ENCODE measurements around the gene LDLRAD4. TPM values are rescaled to one million over a fixed set of nuclear protein-coding genes. Genes with fewer than 3 reads are reported as not detected.

LDLRAD4 gene
- total and polyA plus RNA-seq, 9 of the 15 experiments (the other 6 are each of a cell fraction or from before 2014, with no cell fraction given): 0.01 TPM; not detected in 8

DNA sequence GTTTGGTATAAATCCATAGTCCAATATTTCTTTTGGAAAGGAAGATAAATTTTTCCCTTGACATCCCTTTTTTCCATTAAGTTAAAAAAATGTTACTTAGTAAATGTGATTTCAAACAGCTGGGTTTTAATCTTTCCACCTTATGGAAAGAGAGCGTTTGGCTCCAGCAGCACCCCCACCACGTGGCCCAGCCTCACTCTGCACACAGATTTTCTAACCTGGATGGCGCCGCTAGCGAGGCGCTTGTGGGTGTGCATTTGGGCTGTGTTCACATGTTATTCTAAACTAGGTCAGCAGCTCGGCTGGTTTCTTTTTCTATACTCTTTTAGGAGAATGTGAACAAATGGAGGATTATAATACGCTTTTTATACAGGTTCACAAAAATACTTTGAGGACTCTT, 218.0 kb downstream of the LDLRAD4 start:
- Histone ChIP-seq H3K9me1 (ENCODE audit: control insufficient read depth, insufficient read depth, low read length) (no peaks in the 10 kb centered on the region), H3K9me3 (replicated peaks; ENCODE audit: control insufficient read depth, insufficient read depth, low read depth, low read length) (no peaks in the 10 kb centered on the region), H2AFZ (ENCODE audit: low read depth, low read length) (no peak overlapping the region), H3K4me3 (no peak overlapping the region), H3K27ac (ENCODE audit: extremely low read depth, low read depth, low read length) (no peak overlapping the region), H3K79me2 (ENCODE audit: control insufficient read depth, insufficient read depth, low read length) (no peaks in the 10 kb centered on the region), H3K4me2 (ENCODE audit: insufficient read depth, low read length) (no peak overlapping the region), H4K20me1 (replicated peaks; ENCODE audit: control insufficient read depth, insufficient read depth, low read length) (0 out of 2 replicates have a peak, but pooled peaks cover 2% of the 10 kb centered on the region), H3K36me3 (ENCODE audit: control insufficient read depth, insufficient read depth, low read length) (no peaks in the 10 kb centered on the region), H3K4me1 (replicated peaks in 1 of 2; ENCODE audit: control insufficient read depth in 2 of 2, insufficient read depth in 2 of 2, low read length in 2 of 2) (no peaks in the 10 kb centered on the region), H3K9ac (ENCODE audit: insufficient read depth in 1 of 2, low read depth in 2 of 2, low read length in 2 of 2) (no peak overlapping the region), H3K27me3 (ENCODE audit: control insufficient read depth in 2 of 2, insufficient read depth in 2 of 2, low read length in 2 of 2) (peaks cover 35 to 43% of the 10 kb centered on the region in 2 experiments; a peak in 4 of 5 replicates)
- ATAC-seq (no peak), FAIRE-seq (no peak), DNase-seq (ENCODE audit: extremely low read depth in 1 of 4, low spot score in 3 of 4) (no peak)
- ChIA-PET CTCF (ENCODE audit: low intra/inter-chr PET ratio) (no interaction called here), POLR2A (no interaction called here)
- BruUV-seq (replicated peaks): no TSS peak
- TF ChIP-seq, protein P1, sequence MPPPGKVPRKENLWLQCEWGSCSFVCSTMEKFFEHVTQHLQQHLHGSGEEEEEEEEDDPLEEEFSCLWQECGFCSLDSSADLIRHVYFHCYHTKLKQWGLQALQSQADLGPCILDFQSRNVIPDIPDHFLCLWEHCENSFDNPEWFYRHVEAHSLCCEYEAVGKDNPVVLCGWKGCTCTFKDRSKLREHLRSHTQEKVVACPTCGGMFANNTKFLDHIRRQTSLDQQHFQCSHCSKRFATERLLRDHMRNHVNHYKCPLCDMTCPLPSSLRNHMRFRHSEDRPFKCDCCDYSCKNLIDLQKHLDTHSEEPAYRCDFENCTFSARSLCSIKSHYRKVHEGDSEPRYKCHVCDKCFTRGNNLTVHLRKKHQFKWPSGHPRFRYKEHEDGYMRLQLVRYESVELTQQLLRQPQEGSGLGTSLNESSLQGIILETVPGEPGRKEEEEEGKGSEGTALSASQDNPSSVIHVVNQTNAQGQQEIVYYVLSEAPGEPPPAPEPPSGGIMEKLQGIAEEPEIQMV (tag; conservative IDR thresholded peaks at IDR 0.05; ENCODE audit: low read depth): no peak
- TF ChIP-seq TEAD1 (CRISPR knock-in tag; IDR thresholded peaks at IDR 0.05) (no peak), TGIF2 (CRISPR knock-in tag; IDR thresholded peaks at IDR 0.05) (no peak), ZNF76 (CRISPR knock-in tag; IDR thresholded peaks at IDR 0.05; ENCODE audit: borderline replicate concordance) (no peak)
- in situ Hi-C loops (cut with MboI) (no loop called here), intact Hi-C loops (cut with micrococcal nuclease) (no loop called here)
- 3% methylated on average over 8 of the region's 8 CpGs for WGBS (ENCODE audit: insufficient coverage, low coverage, missing lambda C conversion rate)

DNA sequence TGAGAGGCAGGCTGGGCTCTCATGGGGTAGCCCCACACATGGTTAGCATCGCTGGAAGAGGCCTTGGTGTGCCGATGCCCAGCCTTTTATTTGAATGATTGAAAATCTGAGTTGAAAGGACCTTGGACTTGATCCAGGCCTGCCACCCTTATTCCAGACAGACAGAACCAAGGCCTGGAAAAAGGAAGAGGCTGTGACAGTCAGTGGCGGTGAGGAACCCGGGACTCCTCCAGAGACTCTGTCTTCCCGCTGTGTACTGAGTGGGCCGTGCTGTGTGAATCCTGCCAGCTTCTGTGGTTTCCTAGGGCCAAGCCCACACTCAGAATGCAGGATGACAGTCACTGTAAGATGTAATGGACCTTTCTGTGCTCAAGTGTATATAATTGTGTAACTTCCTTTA, 218.5 kb downstream of the LDLRAD4 start:
- H3K27ac ChIP-seq (ENCODE audit: extremely low read depth, low read depth, low read length): no peak overlapping the region
- intact Hi-C loops (cut with micrococcal nuclease): no loop called here
- H3K9me3 ChIP-seq (replicated peaks; ENCODE audit: control insufficient read depth, insufficient read depth, low read depth, low read length): no peaks in the 10 kb centered on the region
- no peak for DNase-seq (ENCODE audit: extremely low read depth in 1 of 4, low spot score in 3 of 4)
- ChIA-PET POLR2A (no interaction called here), CTCF (ENCODE audit: low intra/inter-chr PET ratio) (no interaction called here)
- no peak for FAIRE-seq
- no peaks in the 10 kb centered on the region for H3K36me3 ChIP-seq (ENCODE audit: control insufficient read depth, insufficient read depth, low read length)
- H3K9ac ChIP-seq (ENCODE audit: insufficient read depth in 1 of 2, low read depth in 2 of 2, low read length in 2 of 2): no peak overlapping the region
- H3K4me3 ChIP-seq: no peak overlapping the region
- H3K4me2 ChIP-seq (ENCODE audit: insufficient read depth, low read length): no peak overlapping the region
- H3K79me2 ChIP-seq (ENCODE audit: control insufficient read depth, insufficient read depth, low read length): no peaks in the 10 kb centered on the region
- in situ Hi-C loops (cut with MboI): no loop called here
- no TSS peak for BruUV-seq (replicated peaks)
- no peak for ATAC-seq
- H3K4me1 ChIP-seq (replicated peaks in 1 of 2; ENCODE audit: control insufficient read depth in 2 of 2, insufficient read depth in 2 of 2, low read length in 2 of 2): no peaks in the 10 kb centered on the region
- TF ChIP-seq, protein P2, sequence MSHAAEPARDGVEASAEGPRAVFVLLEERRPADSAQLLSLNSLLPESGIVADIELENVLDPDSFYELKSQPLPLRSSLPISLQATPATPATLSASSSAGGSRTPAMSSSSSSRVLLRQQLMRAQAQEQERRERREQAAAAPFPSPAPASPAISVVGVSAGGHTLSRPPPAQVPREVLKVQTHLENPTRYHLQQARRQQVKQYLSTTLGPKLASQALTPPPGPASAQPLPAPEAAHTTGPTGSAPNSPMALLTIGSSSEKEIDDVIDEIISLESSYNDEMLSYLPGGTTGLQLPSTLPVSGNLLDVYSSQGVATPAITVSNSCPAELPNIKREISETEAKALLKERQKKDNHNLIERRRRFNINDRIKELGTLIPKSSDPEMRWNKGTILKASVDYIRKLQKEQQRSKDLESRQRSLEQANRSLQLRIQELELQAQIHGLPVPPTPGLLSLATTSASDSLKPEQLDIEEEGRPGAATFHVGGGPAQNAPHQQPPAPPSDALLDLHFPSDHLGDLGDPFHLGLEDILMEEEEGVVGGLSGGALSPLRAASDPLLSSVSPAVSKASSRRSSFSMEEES (CRISPR knock-in tag; IDR thresholded peaks at IDR 0.05): no peak
- TF ChIP-seq NEUROD1 (IDR thresholded peaks at IDR 0.05; ENCODE audit: borderline replicate concordance, low read depth, low read length, partially characterized antibody) (no peak), CXXC5 (CRISPR knock-in tag; IDR thresholded peaks at IDR 0.05) (no peak), EGR1 (conservative IDR thresholded peaks at IDR 0.05) (no peak), ETV5 (CRISPR knock-in tag; IDR thresholded peaks at IDR 0.05; ENCODE audit: low read depth) (no peak)
- TF ChIP-seq, protein P1 (tag; conservative IDR thresholded peaks at IDR 0.05; ENCODE audit: low read depth): no peak
- no peaks in the 10 kb centered on the region for H3K9me1 ChIP-seq (ENCODE audit: control insufficient read depth, insufficient read depth, low read length)
- 0 out of 2 replicates have a peak, but pooled peaks cover 2% of the 10 kb centered on the region for H4K20me1 ChIP-seq (replicated peaks; ENCODE audit: control insufficient read depth, insufficient read depth, low read length)
- H2AFZ ChIP-seq (ENCODE audit: low read depth, low read length): no peak overlapping the region
- peaks cover 33 to 41% of the 10 kb centered on the region in 2 experiments; a peak in 4 of 5 replicates for H3K27me3 ChIP-seq (ENCODE audit: control insufficient read depth in 2 of 2, insufficient read depth in 2 of 2, low read length in 2 of 2)
- WGBS (ENCODE audit: insufficient coverage, low coverage, missing lambda C conversion rate): 3% methylated on average over 3 of the region's 6 CpGs

All from K562 (cell line).